Right lobe of liver (tissue), 6 donors: ENCODE results near the gene CABP4. TPM values are rescaled to one million over a fixed set of nuclear protein-coding genes. Genes with fewer than 3 reads are reported as not detected.

ENCODE experiments used
- ATAC-seq, 4 donors: fragments of 200-7000 bp; cut with Tn5 transposase; one replicate each; pipeline ENCODE4 v1.9.1; 2020; ENCODE audit warnings: mild to moderate bottlenecking in 4 of 4, moderate library complexity in 4 of 4
- DNase-seq, 3 donors: peaks; one replicate each; pipeline ENCODE4 v3.0.0-alpha.2; 2020
- H3K27ac ChIP-seq, 3 donors: fragments of 200-600 bp; one replicate each; pipeline ENCODE4 v1.8.0; 2022
- H3K27me3 ChIP-seq, 2 donors: fragments of 200-600 bp; one replicate each; pipeline ENCODE4 v1.8.0; 2022
- H3K36me3 ChIP-seq, 4 donors: fragments of 200-600 bp; sonication (generic) in 1 of 4; one replicate each; pipeline versions ENCODE4 v1.5.1 to v1.8.0; 2017 to 2022; ENCODE audit warnings: control low read depth in 1 of 4
- H3K4me1 ChIP-seq, 4 donors: fragments of 200-600 bp; sonication (generic) in 1 of 4; one replicate each; pipeline versions ENCODE4 v1.5.1 to v1.8.0; 2017 to 2022; ENCODE audit warnings: control low read depth in 1 of 4
- H3K4me3 ChIP-seq, 3 donors: fragments of 200-600 bp; one replicate each; pipeline ENCODE4 v1.8.0; 2022
- H3K9me3 ChIP-seq, 4 donors: fragments of 200-600 bp; sonication (generic) in 1 of 4; one replicate each; pipeline versions ENCODE4 v1.5.1 to v1.8.0; 2017 to 2022; ENCODE audit warnings: control low read depth in 1 of 4
- POLR2A ChIP-seq: fragments of 450-650 bp; IDR thresholded peaks from one replicate; pipeline ENCODE4 v1.6.1; 2017; ENCODE audit warnings: antibody characterized with exemption, mild to moderate bottlenecking
- WGBS: methylation state at CpG from one replicate; pipeline ENCODE4 v1.1.6; 2018; ENCODE audit warnings: low coverage, low lambda C conversion rate; ENCODE audit not compliant: insufficient coverage; ENCODE audit errors: missing lambda C conversion rate; 5-methylcytosine and 5-hydroxymethylcytosine counted together
- intact Hi-C, 2 donors: fragments of 100-400 bp; cut with DNase I; formaldehyde crosslinking; loops; one replicate each; pipeline versions ENCODE4 v1.11.2 to v1.14.1; 2022
- total RNA-seq, 6 experiments: library from RNA; depleted of rRNA in 2 of 6; stranded (reverse); fragments of >200 nt in 2 of 6; fragmentation: NEBNext Ultra II Directional in 3 of 6; extraction: Animal tissue kit (Norgen Biotek cat#: 25700) in 3 of 6; gene quantifications; one replicate each; pipeline versions ENCODE4 v1.1.0 to v1.2.4, GENCODE V29; 2016 to 2023
- TF ChIP-seq, protein P1 (sequence below), 4 donors: fragments of 200-600 bp in 3 of 4; fragments of 450-650 bp in 1 of 4; IDR thresholded peaks; one replicate each; pipeline versions ENCODE4 v1.5.1 to v1.8.0; 2016 to 2022; ENCODE audit warnings: antibody characterized with exemption in 4 of 4, mild to moderate bottlenecking in 2 of 4
- donor health status: DM: no; HTN: yes; CAD: no.
- donor health status: DM: no; HTN: no; CAD: no.
- donor health status: DM: no; HTN: no; CAD: no.
- donor health status: DM: no; HTN: yes; CAD: no.
- donor health status: DM: no; HTN: yes; CAD: no.

The CABP4 gene
- total RNA-seq, 6 experiments from 2014 or later, result 0.55 to 1.7 (median 1.2) TPM

GRCh38 chr11:67449116-67449844 lies 5.9 kb upstream of the CABP4 start:
- H3K4me3 ChIP-seq, result no peak overlapping the region
- 64% methylated on average over 8 of the region's 9 CpGs for WGBS
- intact Hi-C loops, result no loop called here
- no peaks in the 10 kb centered on the region for H3K27me3 ChIP-seq
- peaks cover 0 to 17% (median 0%) of the 10 kb centered on the region in 4 donors for H3K4me1 ChIP-seq
- ATAC-seq (peak; percentile 2 to 39 (median 20)), DNase-seq (no peak)
- H3K36me3 ChIP-seq, result no peaks in the 10 kb centered on the region
- no peaks in the 10 kb centered on the region for H3K9me3 ChIP-seq
- no peak for TF ChIP-seq POLR2A
- TF ChIP-seq, protein P1, sequence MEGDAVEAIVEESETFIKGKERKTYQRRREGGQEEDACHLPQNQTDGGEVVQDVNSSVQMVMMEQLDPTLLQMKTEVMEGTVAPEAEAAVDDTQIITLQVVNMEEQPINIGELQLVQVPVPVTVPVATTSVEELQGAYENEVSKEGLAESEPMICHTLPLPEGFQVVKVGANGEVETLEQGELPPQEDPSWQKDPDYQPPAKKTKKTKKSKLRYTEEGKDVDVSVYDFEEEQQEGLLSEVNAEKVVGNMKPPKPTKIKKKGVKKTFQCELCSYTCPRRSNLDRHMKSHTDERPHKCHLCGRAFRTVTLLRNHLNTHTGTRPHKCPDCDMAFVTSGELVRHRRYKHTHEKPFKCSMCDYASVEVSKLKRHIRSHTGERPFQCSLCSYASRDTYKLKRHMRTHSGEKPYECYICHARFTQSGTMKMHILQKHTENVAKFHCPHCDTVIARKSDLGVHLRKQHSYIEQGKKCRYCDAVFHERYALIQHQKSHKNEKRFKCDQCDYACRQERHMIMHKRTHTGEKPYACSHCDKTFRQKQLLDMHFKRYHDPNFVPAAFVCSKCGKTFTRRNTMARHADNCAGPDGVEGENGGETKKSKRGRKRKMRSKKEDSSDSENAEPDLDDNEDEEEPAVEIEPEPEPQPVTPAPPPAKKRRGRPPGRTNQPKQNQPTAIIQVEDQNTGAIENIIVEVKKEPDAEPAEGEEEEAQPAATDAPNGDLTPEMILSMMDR (IDR thresholded peaks at IDR 0.05), result no peak
- H3K27ac ChIP-seq, result no peak overlapping the region

DNA sequence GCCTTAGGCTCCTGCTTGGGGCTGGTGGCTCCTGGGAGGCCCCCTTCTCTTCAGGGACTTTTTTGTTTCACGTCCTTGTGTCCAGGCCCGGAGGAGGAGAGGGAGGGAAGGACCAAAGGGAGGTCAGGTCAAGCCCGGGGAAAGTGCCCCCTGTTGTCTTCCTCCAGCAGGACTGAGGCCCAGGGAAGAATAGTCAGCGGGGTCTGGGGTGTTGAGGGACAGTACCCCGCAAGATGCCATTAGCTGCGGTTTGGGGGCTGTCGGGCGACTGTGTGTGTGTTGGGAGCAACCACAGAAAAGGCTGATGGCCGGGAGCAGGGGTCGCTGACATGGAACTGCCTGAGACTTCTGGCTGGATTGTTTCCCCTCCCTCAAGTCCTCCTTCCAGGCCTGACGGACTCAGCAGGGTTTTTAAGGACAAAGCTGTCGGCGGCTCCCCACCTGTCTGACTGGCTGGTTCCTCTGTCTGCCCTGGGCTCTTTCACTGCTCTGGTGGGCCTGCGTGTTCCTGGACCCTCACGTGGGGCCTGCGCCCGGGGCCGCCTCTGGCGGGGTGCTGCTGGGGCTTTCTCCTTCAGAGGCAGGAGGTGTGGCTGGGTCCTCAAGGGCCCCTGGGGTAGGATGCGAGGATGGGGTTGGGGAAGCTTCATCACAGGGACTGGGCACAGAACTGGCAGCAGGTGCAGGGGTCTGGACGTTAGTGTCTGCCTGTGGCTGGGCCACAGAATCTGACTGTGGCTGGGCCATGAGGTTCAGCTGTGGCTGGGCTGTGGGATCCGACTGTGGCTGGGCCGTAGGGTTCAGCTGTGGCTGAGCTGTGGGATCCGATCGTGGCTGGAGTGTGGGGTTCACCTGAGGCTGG lies 4.1 kb upstream of the CABP4 start:
- Histone ChIP-seq H3K4me1 (peaks cover 0 to 13% (median 0%) of the 10 kb centered on the region in 4 donors), H3K27me3 (no peaks in the 10 kb centered on the region), H3K27ac (no peak overlapping the region), H3K36me3 (no peaks in the 10 kb centered on the region), H3K4me3 (no peak overlapping the region), H3K9me3 (no peaks in the 10 kb centered on the region)
- no peak for ATAC-seq
- no peak for TF ChIP-seq POLR2A
- TF ChIP-seq, protein P1 (IDR thresholded peaks at IDR 0.05), result no peak
- no peak for DNase-seq
- intact Hi-C loops, result no loop called here
- 96% methylated on average over 5 of the region's 25 CpGs for WGBS

- no peak for TF ChIP-seq POLR2A
- TF ChIP-seq, protein P1 (IDR thresholded peaks at IDR 0.05), result no peak
- ATAC-seq (no peak), DNase-seq (no peak)
- H3K4me3 ChIP-seq, result no peak overlapping the region
- 96% methylated on average over 8 of the region's 14 CpGs for WGBS
- H3K27ac ChIP-seq, result no peak overlapping the region
- no peaks in the 10 kb centered on the region for H3K9me3 ChIP-seq
- H3K4me1 ChIP-seq, result peaks cover 0 to 13% (median 0%) of the 10 kb centered on the region in 4 donors
- no peaks in the 10 kb centered on the region for H3K27me3 ChIP-seq
- intact Hi-C loops, result no loop called here
- H3K36me3 ChIP-seq, result no peaks in the 10 kb centered on the region
These were observed 3.5 kb upstream of the CABP4 start for GRCh38 chr11:67451658-67451976.

GRCh38 chr11:67452141-67452952 lies 2.8 kb upstream of the CABP4 start, which contains the start of gene GPR152:
TSS of gene GPR152 (minus strand) at chr11:67452729. CDS start at chr11:67452724, 5 bp downstream.
- ATAC-seq, result peak; percentile 35 to 53 (median 46)
- no peak for TF ChIP-seq POLR2A
- TF ChIP-seq, protein P1 (IDR thresholded peaks at IDR 0.05), result no peak
- Histone ChIP-seq H3K9me3 (no peaks in the 10 kb centered on the region), H3K27me3 (no peaks in the 10 kb centered on the region), H3K36me3 (no peaks in the 10 kb centered on the region), H3K27ac (no peak within 1 kb of the TSS), H3K4me3 (peak within 1 kb of the TSS in 1 of 3 donors; percentile 26), H3K4me1 (peaks cover 0 to 13% (median 0%) of the 10 kb centered on the region in 4 donors)
- 75% methylated on average over 7 of the region's 33 CpGs for WGBS
- intact Hi-C loops, result no loop called here
- no peak for DNase-seq
